GM08714 (cell line): ENCODE results near the gene TAPBPL.

Experiments
- H3K4me3 ChIP-seq: fragments of 200-500 bp; sonication (Bioruptor generic); 2 replicates; pipeline ENCODE4 v1.5.1; 2014; ENCODE audit warnings: mild to moderate bottlenecking, low read length, inconsistent platforms
- ZNF274 ChIP-seq: IDR thresholded peaks from 2 replicates; pipeline ENCODE4 v1.6.1; 2012; ENCODE audit warnings: mild to moderate bottlenecking, low read depth, low read length

The TAPBPL gene

GRCh38 chr12:6428326-6428725 lies 23.5 kb upstream of the TAPBPL start:
- H3K4me3 ChIP-seq: no peak overlapping the region
- TF ChIP-seq ZNF274: no peak

DNA sequence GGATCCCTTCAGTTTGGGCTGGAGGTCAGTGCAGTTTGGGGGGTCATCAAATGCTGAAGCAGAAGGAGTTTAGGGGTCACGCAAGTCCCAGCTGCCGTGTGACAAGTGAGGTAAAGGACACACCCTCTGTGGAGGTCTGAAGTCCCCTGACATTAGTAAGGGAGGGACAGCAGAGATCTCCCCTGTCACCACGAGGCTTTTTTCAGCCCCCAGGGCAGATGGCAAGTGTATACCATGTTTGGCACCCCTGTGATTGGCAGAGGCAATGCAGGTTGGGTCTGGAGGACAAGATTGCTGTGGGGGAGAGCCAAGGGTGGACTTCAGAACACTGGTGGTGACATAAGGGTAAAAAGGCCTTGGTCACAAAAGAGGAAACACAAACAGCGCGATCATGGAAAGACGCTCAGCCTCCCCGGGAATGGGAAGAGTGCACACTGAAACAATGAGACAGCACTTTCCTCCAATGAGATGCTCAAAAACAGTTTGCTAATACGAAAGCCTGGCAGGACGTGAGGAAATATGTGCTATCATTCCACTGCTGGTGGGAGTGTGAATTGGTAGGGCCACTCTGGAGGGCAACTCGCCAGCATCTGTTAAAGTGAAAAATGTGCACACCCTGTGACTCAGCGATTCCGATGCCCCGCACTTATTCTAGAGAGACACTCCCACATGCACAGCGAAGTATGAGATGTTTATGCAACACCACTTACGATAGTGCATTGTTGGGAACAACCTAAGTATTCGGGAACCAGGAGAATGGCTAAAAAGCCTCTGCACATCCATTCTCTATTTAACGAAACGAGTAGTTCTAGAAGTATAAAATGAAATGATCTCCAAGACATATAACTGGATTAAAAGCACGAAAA lies 21.5 kb upstream of the TAPBPL start:
- no peak overlapping the region for H3K4me3 ChIP-seq
- TF ChIP-seq ZNF274: no peak

- TF ChIP-seq ZNF274: no peak
- no peak overlapping the region for H3K4me3 ChIP-seq
Observed at GRCh38 chr12:6432991-6433390, 18.9 kb upstream of the TAPBPL start.

DNA sequence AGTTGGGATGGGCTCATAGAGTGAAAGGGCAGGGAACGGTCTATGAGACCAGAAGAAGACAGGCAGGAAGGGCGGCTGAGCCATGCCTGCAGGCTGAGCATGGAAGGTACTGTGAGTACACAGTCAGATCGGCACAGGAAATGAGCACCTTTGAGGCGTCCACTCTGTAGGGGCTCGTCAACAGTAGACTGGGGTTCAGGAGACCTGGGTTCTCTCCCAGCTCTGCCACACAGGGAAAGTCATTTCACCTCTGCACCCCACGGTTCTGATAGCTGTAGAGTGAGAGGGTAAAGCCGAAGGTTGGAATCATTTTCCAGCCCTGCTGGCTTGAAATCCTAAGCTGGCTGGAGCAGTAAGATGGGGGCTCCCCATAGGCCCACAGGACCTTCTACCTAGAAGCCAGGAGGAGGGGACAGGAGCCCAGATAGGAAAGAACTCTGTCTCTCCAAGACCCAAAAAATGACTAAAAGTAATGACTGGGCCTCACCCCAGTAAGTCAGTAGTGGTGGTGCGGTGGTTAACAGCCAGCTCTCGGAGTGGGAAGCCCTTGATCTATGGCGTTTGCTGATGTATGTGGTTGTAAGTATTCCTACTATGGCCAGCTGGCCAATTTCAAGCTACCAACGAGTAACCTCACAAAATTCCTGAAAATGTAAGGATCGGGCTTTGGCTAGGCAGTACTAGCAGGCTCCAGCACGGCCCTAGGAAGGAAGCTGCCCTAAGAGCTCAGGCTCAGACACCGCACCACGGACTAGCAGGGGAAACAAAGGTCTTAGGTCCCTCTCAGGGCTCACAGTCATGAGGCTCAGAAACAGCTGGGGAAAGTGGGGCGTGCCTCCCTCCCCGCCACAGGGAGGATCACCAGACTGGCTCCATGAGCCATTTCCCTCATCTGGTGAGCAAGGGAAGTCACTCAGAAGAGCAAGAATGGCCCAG lies 17.4 kb upstream of the TAPBPL start:
- no peak for TF ChIP-seq ZNF274
- H3K4me3 ChIP-seq: no peak overlapping the region

DNA sequence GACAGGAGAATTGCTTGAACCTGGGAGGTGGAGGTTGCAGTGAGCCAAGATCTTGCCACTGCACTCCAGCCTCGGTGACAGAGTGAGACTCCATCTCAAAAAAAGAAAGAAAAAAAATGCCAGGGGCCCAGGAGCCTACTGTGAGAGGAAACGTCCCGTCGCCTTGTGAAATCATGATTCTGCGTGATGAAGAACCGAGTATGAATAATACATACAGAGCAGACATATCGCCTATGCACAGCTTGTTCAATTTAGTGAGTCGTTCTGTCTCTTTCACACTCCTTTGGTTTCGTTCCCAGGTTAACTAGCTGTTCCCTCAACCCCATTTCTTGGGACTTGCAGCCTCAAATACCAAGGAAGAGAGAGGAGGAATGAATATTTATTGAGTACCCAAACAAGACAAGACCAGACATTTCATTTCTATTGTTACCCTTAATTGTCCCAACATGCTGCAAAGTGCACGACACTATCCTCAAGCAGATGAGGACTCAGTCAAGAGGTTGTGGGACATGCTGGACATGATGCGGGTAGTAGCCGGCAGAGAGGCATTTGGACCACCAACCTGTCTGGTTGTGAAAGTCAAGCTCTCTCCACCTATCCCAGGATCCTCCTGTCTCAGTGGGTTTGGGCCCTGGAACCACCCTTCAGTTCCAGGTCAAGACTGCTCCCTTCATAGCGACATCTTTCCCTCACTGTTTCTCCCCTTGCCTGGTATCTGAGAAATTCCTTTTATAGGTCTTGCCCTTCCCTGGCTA lies 15.7 kb upstream of the TAPBPL start:
- TF ChIP-seq ZNF274: no peak
- H3K4me3 ChIP-seq: no peak overlapping the region

GRCh38 chr12:6437586-6437985 lies 14.3 kb upstream of the TAPBPL start:
- H3K4me3 ChIP-seq: no peak overlapping the region
- no peak for TF ChIP-seq ZNF274

GRCh38 chr12:6438345-6438744 lies 13.5 kb upstream of the TAPBPL start:
- H3K4me3 ChIP-seq: no peak overlapping the region
- TF ChIP-seq ZNF274: no peak

DNA sequence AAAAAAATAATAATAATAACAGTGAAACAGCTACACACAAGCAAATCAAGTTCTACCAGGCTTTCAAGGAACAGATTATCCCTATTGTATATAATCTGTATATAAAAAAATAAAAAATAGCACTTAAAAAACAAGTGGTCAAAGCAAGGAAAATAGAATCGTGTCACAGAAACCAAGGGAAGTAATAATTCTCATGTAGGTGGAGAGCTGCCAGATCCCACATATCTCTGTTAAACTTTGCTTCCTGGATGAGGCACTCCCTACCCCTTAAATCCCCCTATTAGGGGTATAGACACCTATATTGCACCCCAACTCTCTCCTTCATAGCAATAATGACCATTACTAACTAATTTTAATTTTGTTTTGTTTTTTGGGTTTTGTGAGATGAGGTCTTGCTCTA lies 11.5 kb upstream of the TAPBPL start:
- no peak for TF ChIP-seq ZNF274
- no peak overlapping the region for H3K4me3 ChIP-seq

DNA sequence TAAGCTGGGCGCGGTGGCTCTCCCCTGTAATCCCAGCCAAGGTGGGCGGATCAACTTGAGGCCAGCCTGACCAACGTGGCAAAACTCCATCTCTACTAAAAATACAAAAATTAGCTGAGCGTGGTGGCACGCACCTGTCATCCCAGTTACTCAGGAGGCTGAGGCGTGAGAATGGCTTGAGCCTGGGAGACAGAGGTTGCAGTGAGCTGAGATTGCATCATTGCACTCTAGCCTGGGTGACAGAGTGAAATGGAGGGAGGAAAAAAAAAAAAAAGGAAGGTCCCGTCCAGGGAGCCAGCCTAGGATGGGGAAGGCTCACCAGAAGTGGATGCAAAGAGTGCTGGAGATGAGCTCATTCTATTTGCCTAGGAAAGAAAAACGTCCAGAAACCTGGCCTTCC lies 9.0 kb upstream of the TAPBPL start:
- H3K4me3 ChIP-seq: no peak overlapping the region; the same call in 1 of the 2 replicates
- TF ChIP-seq ZNF274: no peak

DNA sequence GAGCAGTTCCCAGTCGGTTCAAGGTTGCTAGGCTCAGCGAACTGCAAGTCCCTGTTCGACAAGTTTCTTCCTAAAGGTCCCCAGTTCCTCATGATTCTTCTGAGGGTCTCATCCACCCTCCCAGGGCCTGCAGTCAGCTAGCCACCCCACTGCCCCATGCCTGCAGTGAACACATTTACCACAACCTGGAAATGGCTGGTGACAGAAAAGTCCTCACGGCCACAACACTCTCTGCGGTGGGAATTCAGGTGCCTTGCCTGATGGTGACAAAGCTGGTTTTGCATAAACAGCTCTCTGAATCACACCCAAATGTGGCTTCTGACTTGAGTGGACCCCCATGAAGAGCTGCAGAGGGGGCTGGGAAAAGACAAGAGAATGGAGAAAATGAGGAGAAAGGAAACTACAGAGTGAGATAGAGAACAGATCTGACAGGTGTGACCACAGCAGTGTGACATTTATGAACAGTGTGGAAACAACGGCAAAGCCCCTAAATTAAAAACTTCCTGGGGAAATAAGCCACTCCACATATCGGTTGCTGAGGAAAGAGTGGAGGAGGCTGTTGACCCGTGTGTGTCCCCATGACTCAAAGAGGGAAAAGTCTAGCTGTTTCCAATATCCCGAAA lies 8.4 kb upstream of the TAPBPL start:
- TF ChIP-seq ZNF274: no peak
- no peak overlapping the region; the same call in 1 of the 2 replicates for H3K4me3 ChIP-seq

DNA sequence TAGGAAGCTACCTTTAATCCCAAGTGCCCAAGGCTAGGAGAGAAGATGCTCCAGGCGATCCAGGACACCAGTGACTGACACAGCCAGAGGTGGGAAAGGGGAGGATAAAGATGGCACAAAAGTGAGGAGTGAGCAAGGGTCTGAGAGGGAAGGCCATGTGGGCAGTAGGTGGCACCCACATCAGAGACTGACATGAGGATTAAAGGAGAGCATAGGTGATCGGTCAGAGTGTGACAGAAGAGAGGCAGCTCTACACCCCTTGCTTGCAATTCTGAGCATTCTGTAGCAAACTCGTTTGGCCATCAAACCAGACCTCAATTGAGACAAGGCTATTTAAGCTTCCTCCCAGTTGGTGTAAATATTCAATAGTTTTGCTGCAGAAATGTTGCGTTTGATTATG lies 7.8 kb upstream of the TAPBPL start:
- H3K4me3 ChIP-seq: no peak overlapping the region; the same call in 1 of the 2 replicates
- TF ChIP-seq ZNF274: no peak

- H3K4me3 ChIP-seq: peak within 1 kb of the TSS; percentile 42; the same call in 1 of the 2 replicates
- TF ChIP-seq ZNF274: no peak
Observed at GRCh38 chr12:6444704-6445688, 6.8 kb upstream of the TAPBPL start, which contains the start of gene CD27. TSS of gene CD27 (plus strand) at chr12:6444955. CDS start at chr12:6445096, 141 bp downstream.
